HepG2 (cell line): ENCODE data around the gene FMNL2. TPM values are rescaled to one million over a fixed set of nuclear protein-coding genes. Genes with fewer than 3 reads are reported as not detected.

Source experiments
- CCAR2 ChIP-seq: fragments of 200-400 bp; formaldehyde crosslinking; optimal IDR thresholded peaks from 2 replicates; pipeline ENCODE3; 2018; ENCODE audit warnings: low read depth, mild to moderate bottlenecking, low read length, moderate library complexity
- CEBPG ChIP-seq: IDR thresholded peaks from 2 replicates; pipeline ENCODE4 v1.6.1; 2016
- CHD4 ChIP-seq: fragments of 200-600 bp; sonication (generic); IDR thresholded peaks from 2 replicates; pipeline ENCODE4 v1.7.0; 2017; ENCODE audit warnings: mild to moderate bottlenecking, low read length, borderline replicate concordance
- HMG20B ChIP-seq: conservative IDR thresholded peaks from 2 replicates; pipeline ENCODE4 v1.6.1; 2016; ENCODE audit warnings: missing genetic modification reagents, missing compliant biosample characterization
- HMGA1 ChIP-seq: sonication (generic); formaldehyde crosslinking; conservative IDR thresholded peaks from 2 replicates; pipeline ENCODE4 v1.4.0; 2020; ENCODE audit warnings: missing genetic modification reagents
- HNRNPLL ChIP-seq: fragments of 200-400 bp; formaldehyde crosslinking; IDR thresholded peaks from 2 replicates; pipeline ENCODE4 v1.6.1; 2017; ENCODE audit warnings: mild to moderate bottlenecking, low read depth, low read length; ENCODE audit not compliant: poor library complexity, severe bottlenecking
- JUN ChIP-seq: sonication (generic); formaldehyde crosslinking; IDR thresholded peaks from 2 replicates; pipeline ENCODE4 v1.4.0; 2020; ENCODE audit warnings: mild to moderate bottlenecking, missing genetic modification reagents
- MAF1 ChIP-seq: sonication (generic); formaldehyde crosslinking; IDR thresholded peaks from 2 replicates; pipeline ENCODE4 v1.5.0; 2020; ENCODE audit warnings: missing genetic modification reagents, borderline replicate concordance
- MBD4 ChIP-seq: IDR thresholded peaks from 2 replicates; pipeline ENCODE4 v1.6.1; 2012; ENCODE audit warnings: low read length, inconsistent platforms, borderline replicate concordance
- MTF1 ChIP-seq: sonication (generic); formaldehyde crosslinking; IDR thresholded peaks from 2 replicates; pipeline ENCODE4 v1.5.0; 2020; ENCODE audit warnings: missing genetic modification reagents
- NONO ChIP-seq, 2 experiments: fragments of 450-650 bp in 1 of 2; sonication (generic) in 1 of 2; formaldehyde crosslinking in 1 of 2; IDR thresholded peaks in 1 of 2; conservative IDR thresholded peaks in 1 of 2; 2 replicates each; pipeline versions ENCODE4 v1.6.1 to v1.8.0; 2017 to 2022; ENCODE audit warnings: mild to moderate bottlenecking in 1 of 2, missing genetic modification reagents in 1 of 2, moderate library complexity in 1 of 2
- PAWR ChIP-seq: sonication (generic); formaldehyde crosslinking; IDR thresholded peaks from 2 replicates; pipeline ENCODE4 v1.4.0; 2020; ENCODE audit warnings: missing genetic modification reagents, mild to moderate bottlenecking, borderline replicate concordance
- POGZ ChIP-seq: sonication (generic); formaldehyde crosslinking; IDR thresholded peaks from 2 replicates; pipeline ENCODE4 v1.4.0; 2020; ENCODE audit warnings: mild to moderate bottlenecking, missing genetic modification reagents
- POLR2AphosphoS5 ChIP-seq: IDR thresholded peaks from 2 replicates; pipeline ENCODE4 v1.6.1; 2012; ENCODE audit warnings: low read depth, low read length
- REPIN1 ChIP-seq: sonication (generic); formaldehyde crosslinking; IDR thresholded peaks from 2 replicates; pipeline ENCODE4 v1.8.0; 2022; ENCODE audit warnings: missing genetic modification reagents, low read depth, mild to moderate bottlenecking, borderline replicate concordance
- TOE1 ChIP-seq: sonication (generic); formaldehyde crosslinking; IDR thresholded peaks from 2 replicates; pipeline ENCODE4 v1.4.0; 2020; ENCODE audit warnings: mild to moderate bottlenecking, missing genetic modification reagents
- ZBTB7B ChIP-seq: sonication (generic); formaldehyde crosslinking; IDR thresholded peaks from 2 replicates; pipeline ENCODE4 v1.4.0; 2020; ENCODE audit warnings: missing genetic modification reagents
- ZMYM3 ChIP-seq: sonication (generic); formaldehyde crosslinking; IDR thresholded peaks from 2 replicates; pipeline ENCODE4 v1.5.1; 2020; ENCODE audit warnings: mild to moderate bottlenecking, missing genetic modification reagents
- ZNF333 ChIP-seq: sonication (generic); formaldehyde crosslinking; IDR thresholded peaks from 2 replicates; pipeline ENCODE4 v1.4.0; 2020; ENCODE audit warnings: mild to moderate bottlenecking, missing genetic modification reagents, borderline replicate concordance
- ZNF512B ChIP-seq: sonication (generic); formaldehyde crosslinking; IDR thresholded peaks from 2 replicates; pipeline ENCODE4 v1.5.1; 2020; ENCODE audit warnings: missing genetic modification reagents, mild to moderate bottlenecking, borderline replicate concordance
- ZNF589 ChIP-seq: sonication (generic); formaldehyde crosslinking; conservative IDR thresholded peaks from 2 replicates; pipeline ENCODE4 v1.8.0; 2022; ENCODE audit warnings: mild to moderate bottlenecking, moderate library complexity, missing genetic modification reagents
- ZNF652 ChIP-seq: IDR thresholded peaks from 2 replicates; pipeline ENCODE4 v1.6.1; 2016; ENCODE audit warnings: low read depth, borderline replicate concordance
- ZNF746 ChIP-seq: sonication (generic); formaldehyde crosslinking; IDR thresholded peaks from 2 replicates; pipeline ENCODE4 v1.8.0; 2022; ENCODE audit warnings: mild to moderate bottlenecking, missing genetic modification reagents
- polyA plus RNA-seq, 8 experiments: library from polyadenylated mRNA; depleted of rRNA in 3 of 8; stranded (reverse) in 7 of 8; unstranded in 1 of 8; fragments of >200 nt; fragmentation: Illumina TruSeq in 4 of 8; extraction: Trizol in 4 of 8; gene quantifications; 2 replicates each; pipeline versions ENCODE4 v1.2.1 to v1.2.3, GENCODE V29; 2011 to 2016; ENCODE audit warnings: low read depth in 4 of 8, missing spikeins in 1 of 8, mixed read lengths in 1 of 8; ENCODE audit not compliant: insufficient read depth in 1 of 8
- total RNA-seq, 5 experiments: library from RNA; depleted of rRNA; stranded (reverse); fragments of >200 nt; fragmentation: Illumina TruSeq; extraction: Trizol; gene quantifications; 2 replicates each; pipeline ENCODE4 v1.2.3, GENCODE V29; 2016; ENCODE audit warnings: low read depth in 1 of 5

Gene FMNL2
- total and polyA plus RNA-seq, 2 of the 13 experiments (the other 11 are each of a cell fraction or from before 2014, with no cell fraction given), result 66.5 to 67.7 TPM

- TF ChIP-seq TOE1 (CRISPR knock-in tag) (no peak), CEBPG (peak; percentile 67; the same call in 1 of the 2 replicates), CHD4 (peak; percentile 40; the same call in 1 of the 2 replicates), POLR2AphosphoS5 (no peak), PAWR (CRISPR knock-in tag) (no peak), ZNF746 (CRISPR knock-in tag) (peak; percentile 72; the same call in 1 of the 2 replicates), MBD4 (no peak; the same call in 1 of the 2 replicates), HMG20B (CRISPR knock-in tag) (0 out of 2 replicates have a peak, but pooled peaks have one; percentile 44), ZNF333 (CRISPR knock-in tag) (no peak), MTF1 (CRISPR knock-in tag) (no peak), NONO (IDR thresholded peaks at IDR 0.05) (no peak), NONO (CRISPR knock-in tag; conservative IDR thresholded peaks at IDR 0.05) (peak; percentile 81; the same call in 1 of the 2 replicates), HMGA1 (CRISPR knock-in tag) (no peak), ZBTB7B (CRISPR knock-in tag) (peak; percentile 12; the same call in 1 of the 2 replicates), ZNF652 (no peak; the same call in 1 of the 2 replicates), ZNF589 (CRISPR knock-in tag) (peak; percentile 95), HNRNPLL (no peak), JUN (CRISPR knock-in tag) (peak; percentile 92), POGZ (peak; percentile 99), CCAR2 (no peak), ZMYM3 (CRISPR knock-in tag) (peak; percentile 93), MAF1 (CRISPR knock-in tag) (no peak), REPIN1 (CRISPR knock-in tag) (peak; percentile 77), ZNF512B (no peak)
Observed at GRCh38 chr2:152410165-152410597, 75.2 kb downstream of the FMNL2 start (continued).
